ENCODE data around the gene CAPN15.

The CAPN15 gene

DNA sequence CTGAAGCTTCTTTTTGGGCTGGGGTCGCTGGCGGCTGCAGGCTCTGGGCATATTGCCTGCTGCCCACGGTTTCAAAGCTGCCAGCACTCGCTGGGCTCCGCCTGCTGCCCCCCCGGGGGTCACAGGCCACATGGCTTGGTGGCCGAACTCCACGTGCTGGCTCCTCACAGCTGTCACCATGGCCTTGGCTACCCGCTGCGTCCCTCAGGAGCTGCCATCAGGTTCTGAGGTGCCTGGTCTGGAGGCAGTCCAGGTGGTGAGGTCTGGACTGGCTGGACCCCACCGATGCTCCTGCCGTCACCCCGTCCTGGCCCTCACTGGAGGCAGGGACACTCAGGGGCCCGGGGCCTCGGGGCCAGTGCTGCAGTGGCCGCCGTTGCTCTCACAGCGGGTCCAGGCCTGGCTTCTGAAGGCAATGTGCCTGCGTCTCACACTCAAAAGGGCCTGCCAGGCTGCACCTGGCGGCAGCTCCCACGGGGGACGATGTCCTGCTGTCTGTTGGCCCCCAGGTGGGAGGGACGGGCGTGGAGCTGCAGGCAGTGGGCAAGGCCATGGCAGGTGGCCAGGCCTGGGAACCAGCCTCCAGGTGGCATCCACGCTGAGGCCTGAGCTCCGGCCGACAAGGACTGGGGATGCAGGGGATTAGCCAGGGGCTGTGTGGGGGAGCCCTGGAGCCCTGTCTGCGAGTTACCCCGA lies 13.3 kb downstream of the CAPN15 start:
- Histone ChIP-seq H3K9me3 (ENCODE audit: control insufficient read depth, low read depth, low read length) (no peaks in the 10 kb centered on the region), H3K4me1 (ENCODE audit: control insufficient read depth, low read depth, low read length) (no peaks in the 10 kb centered on the region), H3K36me3 (ENCODE audit: control insufficient read depth, low read depth, low read length) (no peaks in the 10 kb centered on the region), H3K27ac (ENCODE audit: low read length) (no peak overlapping the region), H3K9ac (ENCODE audit: low read length) (no peak overlapping the region), H3K4me3 (ENCODE audit: low read length) (no peak overlapping the region), H3K27me3 (ENCODE audit: control insufficient read depth, insufficient read depth, low read length) (no peaks in the 10 kb centered on the region)

DNA sequence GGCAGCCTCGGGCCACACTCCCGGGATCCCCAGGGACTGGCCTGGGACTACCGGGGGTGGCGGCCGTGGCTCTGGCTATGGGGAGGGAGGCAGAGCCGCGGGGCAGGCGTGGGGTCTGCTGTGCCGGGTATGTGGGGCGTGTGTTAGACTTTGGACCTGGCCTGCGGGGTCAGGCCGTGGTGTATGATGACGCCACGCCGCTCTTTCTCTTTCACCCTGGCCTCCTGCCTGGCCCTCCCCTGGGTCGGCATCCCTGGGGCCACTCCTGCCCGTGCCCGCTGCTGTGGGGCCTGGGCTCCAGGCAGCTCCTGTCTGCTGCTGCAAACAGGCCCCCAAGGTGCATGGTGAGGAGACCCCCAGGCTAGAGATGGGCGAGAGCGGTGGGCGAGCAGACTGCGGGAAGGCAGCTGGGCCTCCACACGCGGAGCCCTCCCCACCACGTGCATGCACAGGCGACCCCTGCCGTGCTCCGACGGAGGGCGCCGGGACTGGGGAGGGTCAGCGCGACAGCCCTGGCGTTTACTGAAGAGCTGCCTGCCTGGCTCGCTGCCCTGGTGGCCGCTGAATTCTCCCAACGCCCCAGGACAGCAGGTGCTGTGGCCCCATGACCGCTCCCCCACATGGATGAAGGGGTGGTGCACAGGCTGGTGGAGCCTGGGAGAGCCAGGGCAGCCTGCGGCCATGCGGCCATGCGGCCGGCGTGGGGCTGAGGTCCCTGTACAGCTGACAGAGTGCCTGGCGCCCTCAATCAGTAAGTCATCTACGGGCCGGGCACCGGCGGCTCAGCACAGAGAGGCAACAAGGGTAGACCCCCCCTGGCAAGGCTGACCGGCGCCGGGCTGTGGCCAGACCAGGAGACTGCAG lies 16.0 kb downstream of the CAPN15 start:
- Histone ChIP-seq H3K9me3 (ENCODE audit: control insufficient read depth, low read depth, low read length) (no peaks in the 10 kb centered on the region), H3K36me3 (ENCODE audit: control insufficient read depth, low read depth, low read length) (no peaks in the 10 kb centered on the region), H3K9ac (ENCODE audit: low read length) (no peak overlapping the region), H3K27ac (ENCODE audit: low read length) (no peak overlapping the region), H3K27me3 (ENCODE audit: control insufficient read depth, insufficient read depth, low read length) (no peaks in the 10 kb centered on the region), H3K4me3 (ENCODE audit: low read length) (no peak overlapping the region), H3K4me1 (ENCODE audit: control insufficient read depth, low read depth, low read length) (no peaks in the 10 kb centered on the region)

DNA sequence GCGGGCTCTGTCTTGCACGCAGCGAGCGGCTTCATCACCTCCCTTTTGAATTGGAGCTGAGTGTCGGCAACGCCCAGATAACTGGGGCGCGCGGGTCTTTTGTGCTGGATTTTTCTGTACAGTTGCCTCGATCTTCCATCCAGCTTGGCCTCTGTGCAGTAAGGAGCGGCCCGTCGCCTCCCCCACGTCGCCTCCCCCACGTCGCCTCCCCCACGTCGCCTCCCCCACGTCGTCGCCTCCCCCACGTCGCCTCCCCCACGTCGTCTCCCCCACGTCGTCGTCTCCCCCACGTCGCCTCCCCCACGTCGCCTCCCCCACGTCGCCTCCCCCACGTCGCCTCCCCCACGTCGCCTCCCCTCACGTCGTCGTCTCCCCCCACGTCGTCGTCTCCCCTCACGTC lies 17.0 kb downstream of the CAPN15 start:
- no peak overlapping the region for H3K4me3 ChIP-seq (ENCODE audit: low read length)
- no peak overlapping the region for H3K9ac ChIP-seq (ENCODE audit: low read length)
- H3K36me3 ChIP-seq (ENCODE audit: control insufficient read depth, low read depth, low read length) = no peaks in the 10 kb centered on the region
- no peaks in the 10 kb centered on the region for H3K9me3 ChIP-seq (ENCODE audit: control insufficient read depth, low read depth, low read length)
- no peak overlapping the region for H3K27ac ChIP-seq (ENCODE audit: low read length)
- H3K27me3 ChIP-seq (ENCODE audit: control insufficient read depth, insufficient read depth, low read length) = no peaks in the 10 kb centered on the region
- no peaks in the 10 kb centered on the region for H3K4me1 ChIP-seq (ENCODE audit: control insufficient read depth, low read depth, low read length)

DNA sequence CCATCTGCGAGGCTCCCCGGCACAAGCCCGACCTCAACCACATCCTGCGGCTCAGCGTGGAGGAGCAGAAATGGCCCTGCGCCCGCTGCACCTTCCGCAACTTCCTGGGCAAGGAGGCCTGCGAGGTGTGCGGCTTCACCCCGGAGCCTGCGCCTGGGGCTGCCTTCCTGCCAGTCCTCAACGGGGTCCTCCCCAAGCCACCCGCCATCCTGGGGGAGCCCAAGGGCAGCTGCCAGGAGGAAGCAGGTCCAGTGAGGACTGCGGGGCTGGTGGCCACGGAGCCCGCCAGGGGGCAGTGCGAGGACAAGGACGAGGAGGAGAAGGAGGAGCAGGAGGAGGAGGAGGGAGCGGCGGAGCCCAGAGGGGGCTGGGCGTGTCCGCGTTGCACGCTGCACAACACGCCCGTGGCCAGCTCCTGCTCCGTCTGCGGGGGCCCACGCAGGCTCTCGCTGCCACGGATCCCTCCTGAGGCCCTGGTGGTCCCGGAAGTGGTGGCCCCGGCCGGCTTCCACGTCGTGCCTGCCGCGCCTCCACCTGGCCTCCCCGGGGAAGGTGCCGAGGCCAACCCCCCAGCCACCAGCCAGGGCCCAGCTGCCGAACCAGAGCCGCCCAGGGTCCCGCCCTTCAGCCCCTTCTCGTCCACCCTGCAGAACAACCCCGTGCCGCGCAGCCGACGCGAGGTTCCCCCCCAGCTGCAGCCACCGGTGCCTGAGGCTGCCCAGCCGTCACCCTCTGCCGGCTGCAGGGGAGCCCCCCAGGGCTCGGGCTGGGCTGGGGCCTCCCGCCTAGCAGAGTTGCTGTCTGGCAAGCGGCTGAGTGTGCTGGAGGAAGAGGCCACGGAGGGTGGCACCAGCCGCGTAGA lies 19.6 kb downstream of the CAPN15 start:
- Histone ChIP-seq H3K27ac (ENCODE audit: low read length) (no peak overlapping the region), H3K9ac (ENCODE audit: low read length) (no peak overlapping the region), H3K36me3 (ENCODE audit: control insufficient read depth, low read depth, low read length) (no peaks in the 10 kb centered on the region), H3K4me3 (ENCODE audit: low read length) (no peak overlapping the region), H3K27me3 (ENCODE audit: control insufficient read depth, insufficient read depth, low read length) (no peaks in the 10 kb centered on the region), H3K9me3 (ENCODE audit: control insufficient read depth, low read depth, low read length) (no peaks in the 10 kb centered on the region), H3K4me1 (ENCODE audit: control insufficient read depth, low read depth, low read length) (no peaks in the 10 kb centered on the region)

DNA sequence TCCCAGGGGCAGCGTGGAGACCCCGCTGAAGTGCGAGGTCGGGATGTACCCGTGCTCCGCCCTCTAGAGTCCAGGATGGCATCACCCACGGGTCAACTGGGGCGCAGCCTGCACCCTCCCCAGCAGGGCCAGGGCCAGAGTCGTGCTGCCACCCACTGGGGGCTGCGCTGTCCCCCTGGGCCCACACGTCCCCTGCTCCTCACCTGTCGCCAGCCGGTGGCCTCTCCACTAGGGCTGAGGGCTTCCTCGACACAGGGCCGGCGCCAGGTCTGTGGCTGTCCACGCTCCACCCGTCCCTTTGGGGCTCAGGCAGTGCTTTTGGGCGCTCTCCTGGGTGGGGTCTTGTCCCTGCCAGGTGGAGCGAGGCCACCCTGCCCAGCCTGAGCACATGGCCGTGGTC lies 21.1 kb downstream of the CAPN15 start:
- H3K4me1 ChIP-seq (ENCODE audit: control insufficient read depth, low read depth, low read length) = no peaks in the 10 kb centered on the region
- no peaks in the 10 kb centered on the region for H3K27me3 ChIP-seq (ENCODE audit: control insufficient read depth, insufficient read depth, low read length)
- no peak overlapping the region for H3K4me3 ChIP-seq (ENCODE audit: low read length)
- H3K27ac ChIP-seq (ENCODE audit: low read length) = no peak overlapping the region
- H3K36me3 ChIP-seq (ENCODE audit: control insufficient read depth, low read depth, low read length) = no peaks in the 10 kb centered on the region
- no peaks in the 10 kb centered on the region for H3K9me3 ChIP-seq (ENCODE audit: control insufficient read depth, low read depth, low read length)
- H3K9ac ChIP-seq (ENCODE audit: low read length) = no peak overlapping the region

DNA sequence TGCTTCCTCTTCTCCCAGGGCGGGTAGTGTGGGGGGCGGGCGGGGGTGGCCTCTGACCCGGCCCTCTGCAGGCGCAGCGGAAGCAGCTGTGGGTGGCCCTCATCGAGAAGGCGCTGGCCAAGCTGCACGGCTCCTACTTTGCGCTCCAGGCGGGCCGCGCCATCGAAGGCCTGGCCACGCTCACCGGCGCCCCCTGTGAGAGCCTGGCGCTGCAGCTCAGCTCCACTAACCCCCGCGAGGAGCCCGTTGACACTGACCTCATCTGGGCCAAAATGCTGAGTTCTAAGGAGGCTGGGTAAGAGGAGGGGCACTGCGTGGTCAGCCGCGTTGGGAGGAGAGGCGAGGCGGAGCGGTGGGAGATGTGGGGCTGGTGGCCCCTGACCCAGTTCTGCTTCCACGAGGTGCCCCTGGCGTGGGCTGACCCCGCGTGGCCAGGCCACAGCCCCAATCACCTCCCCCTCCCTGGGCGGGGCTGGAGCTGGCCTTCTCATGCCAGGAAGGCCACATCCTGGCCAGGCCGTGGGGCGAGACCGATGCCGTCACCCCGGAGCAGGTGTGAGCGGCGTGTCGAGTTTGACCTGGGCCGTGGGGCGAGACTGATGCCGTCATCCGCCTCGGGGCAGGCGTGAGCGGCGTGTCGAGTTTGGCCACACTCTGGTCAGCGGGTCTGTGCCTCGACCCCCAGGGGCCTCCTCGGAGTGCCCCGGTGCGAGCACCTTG lies 22.2 kb downstream of the CAPN15 start:
- H3K27me3 ChIP-seq (ENCODE audit: control insufficient read depth, insufficient read depth, low read length) = no peaks in the 10 kb centered on the region
- no peak overlapping the region for H3K4me3 ChIP-seq (ENCODE audit: low read length)
- no peak overlapping the region for H3K27ac ChIP-seq (ENCODE audit: low read length)
- H3K9ac ChIP-seq (ENCODE audit: low read length) = no peak overlapping the region
- H3K4me1 ChIP-seq (ENCODE audit: control insufficient read depth, low read depth, low read length) = no peaks in the 10 kb centered on the region
- no peaks in the 10 kb centered on the region for H3K36me3 ChIP-seq (ENCODE audit: control insufficient read depth, low read depth, low read length)
- H3K9me3 ChIP-seq (ENCODE audit: control insufficient read depth, low read depth, low read length) = no peaks in the 10 kb centered on the region

DNA sequence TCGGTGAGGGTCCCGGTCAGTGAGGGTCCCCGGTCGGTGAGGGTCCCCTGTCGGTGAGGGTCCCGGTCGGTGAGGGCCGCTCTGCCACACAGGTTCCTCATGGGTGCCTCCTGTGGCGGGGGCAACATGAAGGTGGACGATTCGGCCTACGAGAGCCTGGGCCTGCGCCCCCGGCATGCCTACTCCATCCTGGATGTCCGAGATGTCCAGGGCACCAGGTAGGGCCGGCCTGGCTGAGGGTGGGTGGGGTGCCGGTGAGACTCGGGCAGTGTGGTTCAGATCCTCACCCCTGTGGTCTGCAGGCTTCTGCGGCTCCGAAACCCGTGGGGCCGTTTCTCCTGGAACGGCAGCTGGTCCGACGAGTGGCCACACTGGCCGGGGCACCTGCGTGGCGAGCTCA lies 23.7 kb downstream of the CAPN15 start:
- H3K9ac ChIP-seq (ENCODE audit: low read length) = no peak overlapping the region
- H3K4me1 ChIP-seq (ENCODE audit: control insufficient read depth, low read depth, low read length) = no peaks in the 10 kb centered on the region
- H3K27ac ChIP-seq (ENCODE audit: low read length) = no peak overlapping the region
- no peaks in the 10 kb centered on the region for H3K36me3 ChIP-seq (ENCODE audit: control insufficient read depth, low read depth, low read length)
- no peaks in the 10 kb centered on the region for H3K9me3 ChIP-seq (ENCODE audit: control insufficient read depth, low read depth, low read length)
- no peaks in the 10 kb centered on the region for H3K27me3 ChIP-seq (ENCODE audit: control insufficient read depth, insufficient read depth, low read length)
- no peak overlapping the region for H3K4me3 ChIP-seq (ENCODE audit: low read length)

DNA sequence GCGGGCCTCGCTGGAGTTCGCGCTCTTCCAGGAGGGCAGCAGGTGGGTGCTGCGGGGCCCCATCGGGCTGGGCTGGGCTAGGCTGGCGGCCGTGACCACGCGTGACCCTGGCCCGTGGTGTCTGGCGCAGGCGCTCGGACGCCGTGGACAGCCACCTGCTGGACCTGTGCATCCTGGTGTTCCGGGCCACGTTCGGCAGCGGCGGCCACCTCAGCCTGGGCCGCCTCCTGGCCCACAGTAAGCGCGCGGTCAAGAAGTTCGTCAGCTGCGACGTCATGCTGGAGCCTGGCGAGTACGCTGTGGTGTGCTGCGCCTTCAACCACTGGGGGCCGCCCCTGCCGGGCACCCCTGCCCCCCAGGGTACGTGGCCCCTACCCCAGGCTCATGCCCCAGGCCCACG lies 24.7 kb downstream of the CAPN15 start:
- no peak overlapping the region for H3K27ac ChIP-seq (ENCODE audit: low read length)
- no peaks in the 10 kb centered on the region for H3K4me1 ChIP-seq (ENCODE audit: control insufficient read depth, low read depth, low read length)
- no peaks in the 10 kb centered on the region for H3K27me3 ChIP-seq (ENCODE audit: control insufficient read depth, insufficient read depth, low read length)
- no peaks in the 10 kb centered on the region for H3K9me3 ChIP-seq (ENCODE audit: control insufficient read depth, low read depth, low read length)
- no peak overlapping the region for H3K9ac ChIP-seq (ENCODE audit: low read length)
- H3K4me3 ChIP-seq (ENCODE audit: low read length) = no peak overlapping the region
- no peaks in the 10 kb centered on the region for H3K36me3 ChIP-seq (ENCODE audit: control insufficient read depth, low read depth, low read length)

DNA sequence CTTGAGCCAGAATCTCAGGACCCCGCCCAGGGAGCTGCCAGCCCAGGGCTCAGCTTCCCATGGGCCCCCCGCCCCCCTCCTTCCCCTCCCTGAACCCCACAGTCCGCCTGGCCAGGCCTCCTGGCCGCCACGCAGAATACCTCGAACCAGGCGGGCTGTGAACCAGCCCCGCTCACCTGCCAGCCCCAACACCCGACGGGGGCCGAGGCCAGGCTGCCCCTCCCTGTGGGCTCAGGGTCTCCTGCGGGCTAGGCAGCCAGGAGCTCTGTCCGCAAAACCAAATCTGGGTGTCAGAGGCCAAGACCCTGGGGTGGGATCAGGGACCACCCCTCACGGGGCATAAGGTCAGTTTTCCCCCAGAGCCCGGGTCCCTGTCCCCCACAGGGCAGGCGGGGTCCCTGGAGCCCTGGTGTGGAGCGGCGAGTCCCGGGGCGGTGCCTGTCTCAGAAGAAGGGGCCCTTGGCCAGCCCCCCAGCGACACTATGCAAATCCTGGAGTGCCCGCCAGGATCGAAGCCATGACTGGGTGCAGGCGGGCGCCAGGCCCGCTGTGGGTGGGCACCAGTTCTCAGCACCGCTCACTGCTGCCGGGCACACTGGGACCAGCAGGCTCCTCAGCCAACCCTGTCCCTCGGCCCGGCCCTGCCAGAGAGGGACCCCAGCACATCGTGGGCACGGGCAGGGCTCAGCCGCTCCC lies 26.2 kb downstream of the CAPN15 start:
- H3K9me3 ChIP-seq (ENCODE audit: control insufficient read depth, low read depth, low read length) = no peaks in the 10 kb centered on the region
- H3K9ac ChIP-seq (ENCODE audit: low read length) = no peak overlapping the region
- no peak overlapping the region for H3K27ac ChIP-seq (ENCODE audit: low read length)
- H3K36me3 ChIP-seq (ENCODE audit: control insufficient read depth, low read depth, low read length) = no peaks in the 10 kb centered on the region
- H3K4me1 ChIP-seq (ENCODE audit: control insufficient read depth, low read depth, low read length) = no peaks in the 10 kb centered on the region
- peaks cover 10% of the 10 kb centered on the region for H3K27me3 ChIP-seq (ENCODE audit: control insufficient read depth, insufficient read depth, low read length)
- no peak overlapping the region for H3K4me3 ChIP-seq (ENCODE audit: low read length)

DNA sequence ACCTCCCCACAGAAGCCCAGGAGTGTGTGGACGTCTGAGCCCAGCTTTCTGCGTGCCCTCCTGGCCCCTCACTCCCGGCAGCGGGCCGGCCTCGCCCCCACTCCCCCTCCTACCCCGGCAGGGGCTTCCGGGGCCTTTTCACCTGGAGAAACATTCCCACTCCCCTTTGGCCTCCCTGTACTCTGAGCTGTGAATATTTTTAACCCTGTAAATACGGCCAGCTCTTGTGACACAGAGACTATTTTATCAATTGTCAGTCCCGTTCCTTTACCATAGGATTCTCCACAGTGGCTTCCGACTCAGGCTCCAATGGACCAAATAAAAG lies 26.7 kb downstream of the CAPN15 start:
- no peak overlapping the region for H3K4me3 ChIP-seq (ENCODE audit: low read length)
- H3K27ac ChIP-seq (ENCODE audit: low read length) = no peak overlapping the region
- no peaks in the 10 kb centered on the region for H3K9me3 ChIP-seq (ENCODE audit: control insufficient read depth, low read depth, low read length)
- H3K36me3 ChIP-seq (ENCODE audit: control insufficient read depth, low read depth, low read length) = no peaks in the 10 kb centered on the region
- no peak overlapping the region for H3K9ac ChIP-seq (ENCODE audit: low read length)
- H3K4me1 ChIP-seq (ENCODE audit: control insufficient read depth, low read depth, low read length) = peaks cover under 1% of the 10 kb centered on the region
- peaks cover 15% of the 10 kb centered on the region for H3K27me3 ChIP-seq (ENCODE audit: control insufficient read depth, insufficient read depth, low read length)
